ENCODE results near the gene BTN1A1.
"Not testable (repeated sequence)": the region's sequence is repeated elsewhere in the genome, so short reads cannot be mapped to it uniquely, and the experiment has no call there.

The BTN1A1 gene

DNA sequence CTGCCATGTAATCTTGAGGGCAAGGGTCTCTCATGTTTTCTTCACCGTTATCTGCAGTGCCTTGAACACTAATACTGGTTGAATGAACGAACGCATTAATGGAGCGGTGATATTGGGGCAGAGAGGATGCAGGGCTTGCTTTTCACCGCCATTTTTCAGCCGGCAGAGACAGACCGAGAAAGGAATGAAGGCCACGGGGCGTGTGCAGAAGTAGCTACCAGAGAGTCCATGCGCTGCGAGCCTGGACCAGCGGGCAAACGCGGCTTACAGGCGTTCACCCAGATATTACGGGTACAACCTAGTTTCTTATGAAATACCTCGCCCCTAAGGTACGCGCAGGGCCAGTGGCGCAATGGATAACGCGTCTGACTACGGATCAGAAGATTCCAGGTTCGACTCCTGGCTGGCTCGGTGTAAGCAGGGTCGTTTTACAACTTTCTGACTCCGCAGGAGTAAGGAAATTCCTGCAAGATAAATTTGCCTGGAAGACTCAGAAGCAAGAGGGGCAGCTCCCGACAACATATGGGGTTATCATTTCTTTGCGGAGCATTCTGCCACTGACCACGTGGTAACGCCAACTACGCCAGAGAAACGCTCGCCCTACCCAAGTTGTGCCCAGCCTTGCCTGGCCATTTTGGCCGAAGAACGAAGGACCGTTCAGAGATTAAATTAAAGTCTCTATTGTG, 37.2 kb downstream of the BTN1A1 start:
- peak; percentile 75 to 91 for DNase-seq (ENCODE audit: low read depth in 2 of 2)

DNA sequence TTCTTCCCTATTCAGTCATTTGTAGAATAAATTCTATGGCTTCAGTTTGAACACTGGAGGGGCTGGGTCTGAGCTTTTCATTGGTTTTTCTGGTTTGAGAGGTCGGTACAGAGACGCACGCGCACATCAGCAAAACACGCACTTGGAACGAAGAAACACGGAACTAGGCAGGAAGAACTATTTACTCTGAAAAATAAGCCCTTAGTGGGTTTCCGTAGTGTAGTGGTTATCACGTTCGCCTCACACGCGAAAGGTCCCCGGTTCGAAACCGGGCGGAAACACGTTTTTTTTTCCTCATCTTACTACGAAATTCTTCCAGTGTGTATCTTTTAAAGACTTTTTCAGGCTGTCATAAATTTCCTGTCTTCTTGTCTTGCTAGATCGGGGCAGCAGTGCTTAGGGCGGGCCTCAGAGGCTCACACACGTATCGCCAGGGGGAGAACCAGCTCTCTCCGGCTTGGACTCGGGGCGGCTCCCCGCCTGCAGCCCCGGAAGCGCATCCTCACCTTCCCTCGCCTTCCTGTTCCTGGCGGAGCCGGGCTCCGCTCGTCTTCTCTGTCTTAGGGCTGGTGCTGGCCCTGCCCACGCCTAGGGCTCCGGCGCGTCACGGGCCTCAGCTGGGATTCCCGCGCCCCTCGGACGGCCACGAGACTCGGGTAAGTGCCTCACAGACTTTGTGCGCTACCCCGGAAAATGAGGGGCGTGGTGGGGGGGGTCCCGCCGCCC, 37.9 kb downstream of the BTN1A1 start, which contains the start of gene HMGN4:
Gene HMGN4 (plus strand): TSS at position 521 of the 726 bp plus-strand sequence. CDS start 6,841 bp downstream, outside the sequence.
- peak; percentile 64 to 82 for DNase-seq (ENCODE audit: low read depth in 2 of 2)

DNA sequence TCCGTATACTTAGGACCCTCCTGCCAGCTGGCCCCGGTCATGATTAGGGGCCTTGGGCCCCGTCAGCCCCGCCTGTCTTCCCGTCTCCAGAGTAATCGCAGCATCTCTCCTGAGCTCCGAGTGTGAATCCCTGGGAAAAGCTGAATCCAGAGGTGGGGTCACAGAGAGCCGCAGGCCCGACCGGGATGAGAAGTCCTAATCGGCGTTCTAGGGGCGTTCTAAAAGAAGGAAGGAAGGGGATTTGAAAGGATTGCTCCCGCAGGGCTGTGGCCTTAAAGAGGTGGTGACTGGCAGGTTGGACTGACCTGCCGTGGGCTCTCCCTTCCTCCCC, 38.4 kb downstream of the BTN1A1 start:
- DNase-seq (ENCODE audit: low read depth in 2 of 2): no peak

DNA sequence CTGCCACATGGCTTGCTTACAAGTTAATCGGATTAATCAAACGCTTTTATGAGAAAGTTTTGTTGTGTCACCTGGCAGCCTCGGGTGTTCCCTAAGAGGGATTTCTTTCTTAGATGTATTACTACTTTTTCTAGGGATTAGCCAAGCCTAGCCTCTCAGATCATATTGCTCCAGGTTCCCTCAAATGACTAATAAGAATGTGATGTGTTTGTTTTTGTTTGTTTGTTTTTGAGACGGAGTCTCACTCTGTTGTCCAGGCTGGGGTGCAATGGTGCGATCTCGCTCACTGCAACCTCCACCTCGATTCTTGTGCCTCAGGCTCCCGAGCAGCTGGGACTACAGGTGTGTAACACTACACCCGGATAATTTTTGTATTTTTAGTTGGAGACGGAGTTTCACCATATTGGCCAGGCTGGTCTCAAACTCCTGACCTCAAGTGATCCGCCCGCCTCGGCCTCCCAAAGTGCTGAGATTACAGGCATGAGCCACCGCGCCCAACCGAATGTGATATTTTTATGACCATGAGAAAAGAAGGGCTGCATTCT, 39.0 kb downstream of the BTN1A1 start:
- DNase-seq (ENCODE audit: low read depth in 2 of 2): no peak

DNA sequence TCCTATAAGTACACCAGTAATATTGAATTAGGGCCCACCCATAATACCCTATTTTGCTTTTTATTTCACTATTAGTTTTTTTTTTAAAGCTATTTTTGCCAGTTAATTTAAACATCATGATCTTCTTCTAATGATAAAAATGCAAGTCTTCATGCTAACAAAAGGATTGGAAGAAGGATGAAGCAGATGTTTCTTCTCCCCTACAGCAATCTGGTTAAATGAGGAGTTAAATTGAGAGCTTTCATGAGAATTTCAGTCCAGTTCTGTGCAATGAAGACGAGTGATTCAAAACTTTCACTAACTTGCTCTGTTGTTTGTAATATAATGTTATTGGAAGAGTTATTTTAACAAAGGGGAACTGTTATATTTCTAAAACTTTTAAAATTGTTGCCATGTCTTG, 41.5 kb downstream of the BTN1A1 start:
- no peak for DNase-seq (ENCODE audit: low read depth in 2 of 2)

- no peak for DNase-seq (ENCODE audit: low read depth in 2 of 2)
These were observed 43.9 kb downstream of the BTN1A1 start for GRCh38 chr6:26543953-26544352.

- DNase-seq (ENCODE audit: low read depth in 2 of 2): no peak
These were observed 44.4 kb downstream of the BTN1A1 start for GRCh38 chr6:26544473-26544872.

- no peak for DNase-seq (ENCODE audit: low read depth in 2 of 2)
These were observed 45.5 kb downstream of the BTN1A1 start for GRCh38 chr6:26545627-26546026.

- DNase-seq (ENCODE audit: low read depth in 2 of 2): not testable (repeated sequence)
These were observed 47.3 kb downstream of the BTN1A1 start for GRCh38 chr6:26547363-26547762.

- DNase-seq (ENCODE audit: low read depth in 2 of 2): peak in 1 of 2 donors; percentile 56
These were observed 50.3 kb downstream of the BTN1A1 start for GRCh38 chr6:26550250-26550993.

- no peak for DNase-seq (ENCODE audit: low read depth in 2 of 2)
These were observed 52.1 kb downstream of the BTN1A1 start for GRCh38 chr6:26552205-26552604.

DNA sequence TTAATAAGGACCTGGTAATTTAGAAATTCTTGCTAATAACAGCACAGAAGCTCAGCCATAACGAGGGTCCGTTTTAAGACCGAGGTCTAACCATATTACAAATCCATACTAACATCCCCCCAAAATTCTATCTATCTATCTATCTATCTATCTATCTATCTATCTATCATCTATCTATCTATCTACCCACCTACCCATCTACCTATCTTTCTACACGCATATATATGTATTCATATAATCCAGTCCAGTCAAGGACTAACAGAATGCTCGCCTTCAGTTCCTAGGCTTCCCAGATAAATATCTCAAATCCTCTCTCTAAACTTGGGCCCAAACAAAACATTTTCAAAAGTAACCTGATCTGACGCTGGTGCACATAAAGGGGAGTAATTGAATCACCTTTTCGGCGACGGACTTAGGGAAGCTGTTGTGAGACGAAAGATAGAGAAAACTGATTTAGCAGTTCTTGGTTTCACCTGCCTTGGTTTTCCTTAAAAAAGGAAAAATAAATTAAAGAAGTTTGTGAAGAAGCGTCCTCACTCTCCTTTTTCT, 52.6 kb downstream of the BTN1A1 start:
- no peak for DNase-seq (ENCODE audit: low read depth in 2 of 2)

- DNase-seq (ENCODE audit: low read depth in 2 of 2): peak; percentile 75 to 84
These were observed 53.1 kb downstream of the BTN1A1 start for GRCh38 chr6:26553264-26553634.

DNA sequence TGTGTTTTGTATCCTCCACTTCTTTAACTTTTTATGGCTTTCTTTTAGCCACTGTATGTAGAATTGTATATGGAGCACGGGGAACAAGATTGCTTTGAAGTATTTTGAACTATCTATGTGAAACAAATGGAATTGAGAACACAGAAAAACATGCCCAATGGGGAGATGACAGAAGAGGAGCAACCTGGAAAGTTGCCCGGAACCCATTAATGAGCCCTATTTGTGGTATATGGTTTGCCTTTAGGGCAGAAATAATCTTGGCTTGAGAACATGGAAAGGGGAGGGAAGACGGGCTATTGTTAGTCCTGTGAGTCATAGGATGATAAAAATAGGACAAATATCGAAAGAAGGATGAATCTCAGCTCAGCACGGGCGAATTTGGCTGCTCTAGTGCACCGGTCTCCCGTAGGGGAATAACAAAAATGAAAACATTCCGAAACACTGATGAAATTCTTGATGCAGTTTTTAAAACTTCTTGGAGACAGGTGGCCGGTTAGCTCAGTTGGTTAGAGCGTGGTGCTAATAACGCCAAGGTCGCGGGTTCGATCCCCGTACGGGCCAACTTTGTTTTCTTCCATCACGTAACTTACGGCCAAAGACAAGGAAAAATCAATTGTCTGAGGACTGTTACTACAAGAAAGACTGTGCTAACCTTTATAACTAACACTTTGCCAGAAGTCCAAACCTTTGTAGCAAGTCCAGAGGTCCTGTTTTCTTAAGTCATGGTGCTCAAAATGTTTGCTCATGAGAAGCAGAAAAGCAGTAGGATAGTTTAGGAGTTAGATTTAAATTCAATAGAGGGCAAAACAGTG, 53.7 kb downstream of the BTN1A1 start:
- DNase-seq (ENCODE audit: low read depth in 2 of 2): peak; percentile 75 to 88

- DNase-seq (ENCODE audit: low read depth in 2 of 2): no peak
These were observed 54.3 kb downstream of the BTN1A1 start for GRCh38 chr6:26554447-26554696.

DNA sequence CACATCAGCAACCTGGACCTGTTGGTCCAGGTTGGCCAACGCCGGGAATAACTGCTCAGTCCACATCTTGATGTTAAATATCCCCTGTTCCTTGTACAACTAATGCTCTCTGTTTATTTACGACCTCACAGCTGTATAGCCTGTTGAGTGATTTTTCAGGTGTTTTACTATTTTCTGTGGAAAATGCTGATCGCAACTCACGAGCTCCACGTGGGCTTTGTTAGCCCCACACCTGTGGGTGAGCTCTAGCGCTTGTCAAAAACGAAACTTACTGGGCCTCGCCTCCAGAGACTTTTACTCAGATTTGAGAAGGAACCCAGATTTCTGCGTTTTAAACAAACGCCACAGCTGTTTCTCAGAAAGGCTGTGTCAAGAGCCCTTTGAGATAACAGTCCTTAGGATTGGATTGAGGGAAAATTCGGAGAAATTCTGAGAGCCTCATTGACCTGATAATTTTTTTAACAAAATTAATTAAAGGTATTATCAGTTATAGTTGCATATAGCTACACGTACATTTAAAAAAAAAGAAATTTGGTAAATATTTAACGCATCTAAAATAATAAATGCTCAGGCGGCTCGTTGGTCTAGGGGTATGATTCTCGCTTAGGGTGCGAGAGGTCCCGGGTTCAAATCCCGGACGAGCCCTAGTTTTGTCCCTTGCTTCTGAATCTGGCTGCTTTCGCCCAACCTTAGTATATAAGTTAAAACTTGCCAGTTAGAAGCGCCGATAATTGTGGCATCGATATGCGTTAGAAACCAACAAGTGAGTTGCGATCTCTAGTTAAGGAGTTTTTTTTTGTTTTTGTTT, 54.8 kb downstream of the BTN1A1 start:
- DNase-seq (ENCODE audit: low read depth in 2 of 2): peak in 1 of 2 donors; percentile 51

DNA sequence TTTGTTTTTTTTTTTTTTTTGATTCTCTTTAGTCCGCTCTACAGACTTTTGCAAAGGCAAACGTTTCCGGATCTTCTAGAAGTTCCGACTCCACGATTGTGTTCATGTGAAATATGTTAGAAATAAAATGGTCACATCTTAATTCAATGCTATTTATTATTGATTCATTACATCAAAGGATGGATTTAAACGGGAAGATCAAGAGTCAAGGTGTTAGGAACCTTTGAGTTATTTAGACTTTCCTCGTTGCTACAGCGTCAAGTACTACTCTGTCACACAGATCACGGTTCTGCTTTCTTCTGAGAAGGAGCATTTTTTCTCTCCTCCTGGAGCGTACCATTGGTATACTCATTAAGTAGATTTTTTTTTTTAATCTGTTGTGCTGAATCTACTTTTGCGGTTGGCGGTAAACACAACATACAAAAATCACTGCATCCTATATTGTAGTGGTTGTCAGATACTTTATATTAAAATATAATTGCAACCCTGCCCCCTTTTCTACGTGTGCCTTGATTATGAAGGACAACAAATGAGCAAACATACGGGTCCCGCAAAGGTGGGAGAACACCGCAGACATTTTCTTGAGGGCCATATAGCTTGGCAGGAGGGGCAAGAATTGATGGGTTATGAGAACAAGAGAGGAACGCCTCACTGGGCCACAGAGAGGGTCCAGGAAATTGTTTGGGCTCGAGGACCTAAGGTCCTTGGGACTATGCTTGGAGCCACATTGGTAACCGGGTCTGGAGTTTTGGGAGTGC, 55.6 kb downstream of the BTN1A1 start:
- DNase-seq (ENCODE audit: low read depth in 2 of 2): no peak

GRCh38 chr6:26556263-26557070, 56.4 kb downstream of the BTN1A1 start:
- peak in 1 of 2 donors; percentile 36 for DNase-seq (ENCODE audit: low read depth in 2 of 2)

Measured in stimulated activated CD4-positive, alpha-beta T cell treated with anti-CD3 and anti-CD28 coated beads, Interleukin-1b, Interleukin-23, amount 100 ng/mL, for 4 hours (primary cell).